Measurements from ENCODE around the gene GPX4.

Gene GPX4

GRCh38 chr19:1108291-1109031, 4.7 kb downstream of the GPX4 start:
- no peak overlapping the region for H3K27ac Mint-ChIP-seq
- no peak overlapping the region for H3K4me3 Mint-ChIP-seq
- no peaks in the 10 kb centered on the region for H3K36me3 Mint-ChIP-seq (ENCODE audit: low read depth)
- no peak for TF ChIP-seq CTCF (IDR thresholded peaks at IDR 0.05)
- H3K27me3 Mint-ChIP-seq (ENCODE audit: low read depth, poor library complexity): no peaks in the 10 kb centered on the region
- no peak for DNase-seq
- H3K4me1 Mint-ChIP-seq: peaks cover 8% of the 10 kb centered on the region
- no peaks in the 10 kb centered on the region for H3K9me3 Mint-ChIP-seq

GRCh38 chr19:1109032-1109551, 5.3 kb downstream of the GPX4 start:
- no peaks in the 10 kb centered on the region for H3K36me3 Mint-ChIP-seq (ENCODE audit: low read depth)

GRCh38 chr19:1109697-1110671, 6.2 kb downstream of the GPX4 start:
- Mint-ChIP-seq H3K27me3 (ENCODE audit: low read depth, poor library complexity) (no peaks in the 10 kb centered on the region), H3K27ac (no peak overlapping the region), H3K36me3 (ENCODE audit: low read depth) (no peaks in the 10 kb centered on the region)

More at GRCh38 chr19:1109032-1109551, 5.3 kb downstream of the GPX4 start:
- TF ChIP-seq CTCF (IDR thresholded peaks at IDR 0.05): no peak
- DNase-seq: no peak
- Mint-ChIP-seq H3K4me1 (peaks cover 7% of the 10 kb centered on the region), H3K4me3 (no peak overlapping the region), H3K27me3 (ENCODE audit: low read depth, poor library complexity) (no peaks in the 10 kb centered on the region), H3K9me3 (no peaks in the 10 kb centered on the region), H3K27ac (no peak overlapping the region)

GRCh38 chr19:1110809-1111640, 7.2 kb downstream of the GPX4 start:
- Mint-ChIP-seq H3K9me3 (no peaks in the 10 kb centered on the region), H3K27me3 (ENCODE audit: low read depth, poor library complexity) (no peaks in the 10 kb centered on the region)

More at GRCh38 chr19:1109697-1110671, 6.2 kb downstream of the GPX4 start:
- H3K4me1 Mint-ChIP-seq: peaks cover 7% of the 10 kb centered on the region
- H3K4me3 Mint-ChIP-seq: no peak overlapping the region
- H3K9me3 Mint-ChIP-seq: no peaks in the 10 kb centered on the region
- no peak for TF ChIP-seq CTCF (IDR thresholded peaks at IDR 0.05)
- DNase-seq: no peak

More at GRCh38 chr19:1110809-1111640, 7.2 kb downstream of the GPX4 start:
- Mint-ChIP-seq H3K36me3 (ENCODE audit: low read depth) (no peaks in the 10 kb centered on the region), H3K27ac (no peak overlapping the region), H3K4me1 (peaks cover 1% of the 10 kb centered on the region), H3K4me3 (no peak overlapping the region)
- no peak for DNase-seq
- TF ChIP-seq CTCF (IDR thresholded peaks at IDR 0.05): no peak

Measured in nephron progenitor cell (in vitro differentiated cells).